Keratinocyte (primary cell): ENCODE data around the gene RBFOX2.

Source experiments
- CTCF ChIP-seq, 3 experiments: IDR thresholded peaks in 1 of 3; conservative IDR thresholded peaks in 1 of 3; optimal IDR thresholded peaks in 1 of 3; 2 replicates in 2 of 3; 3 replicates in 1 of 3; pipeline versions ENCODE3 to v1.5.1; 2011; ENCODE audit warnings: low read length in 3 of 3, mild to moderate bottlenecking in 3 of 3, moderate library complexity in 2 of 3, control low read depth in 1 of 3, inconsistent platforms in 1 of 3; ENCODE audit not compliant: insufficient read depth in 2 of 3; ENCODE audit errors: extremely low read depth in 1 of 3
- EZH2 ChIP-seq: IDR thresholded peaks from one replicate; pipeline ENCODE4 v1.6.1; 2012; ENCODE audit warnings: inconsistent platforms, mild to moderate bottlenecking, low read length, moderate library complexity

DNA sequence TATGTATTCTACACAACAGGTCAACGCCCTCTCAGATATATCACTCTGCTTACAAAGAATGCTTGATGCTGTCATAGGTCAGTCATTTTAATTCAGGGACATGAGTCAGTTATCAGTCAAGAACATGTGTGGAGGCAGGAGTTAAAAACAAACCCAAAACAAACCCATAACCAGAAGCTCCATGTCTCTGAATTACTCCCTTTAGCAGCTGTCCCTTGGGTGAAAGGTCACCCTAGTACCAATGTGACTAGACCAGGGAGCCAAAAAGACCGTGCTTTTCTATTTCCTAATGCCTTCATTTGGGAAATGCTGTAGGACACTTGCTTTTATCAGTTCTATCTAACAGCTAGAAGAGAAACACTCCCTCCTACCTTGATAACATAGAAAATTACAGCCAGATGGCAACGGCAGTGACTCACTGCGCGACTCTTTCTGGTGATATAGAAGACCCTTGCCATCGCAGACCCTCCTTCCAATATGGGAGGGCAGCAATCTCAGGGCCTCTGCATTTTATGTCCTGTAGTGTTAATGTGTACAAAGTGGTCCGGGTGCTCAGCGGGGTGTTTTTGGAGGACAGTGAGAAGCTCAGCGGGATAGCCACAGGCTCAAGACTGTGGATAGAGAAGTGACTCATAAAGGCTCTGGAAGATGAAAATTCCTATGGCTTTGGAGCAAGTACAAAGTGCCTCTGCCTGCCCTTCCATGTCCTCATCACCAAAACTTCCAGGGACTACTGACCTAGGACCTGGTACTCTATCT lies 286.1 kb downstream of the RBFOX2 start:
- TF ChIP-seq CTCF (optimal IDR thresholded peaks at IDR 0.05 in 1 of 3, IDR thresholded peaks at IDR 0.05 in 1 of 3, conservative IDR thresholded peaks at IDR 0.05 in 1 of 3; ENCODE audit: extremely low read depth in 1 of 3, insufficient read depth in 2 of 3, low read length in 3 of 3) (no peak), EZH2 (no peak)
